ENCODE data around the gene MYPN. TPM values are rescaled to one million over a fixed set of nuclear protein-coding genes. Genes with fewer than 3 reads are reported as not detected.

Gene MYPN
- total and polyA plus RNA-seq, 2 experiments from 2014 or later = not detected

DNA sequence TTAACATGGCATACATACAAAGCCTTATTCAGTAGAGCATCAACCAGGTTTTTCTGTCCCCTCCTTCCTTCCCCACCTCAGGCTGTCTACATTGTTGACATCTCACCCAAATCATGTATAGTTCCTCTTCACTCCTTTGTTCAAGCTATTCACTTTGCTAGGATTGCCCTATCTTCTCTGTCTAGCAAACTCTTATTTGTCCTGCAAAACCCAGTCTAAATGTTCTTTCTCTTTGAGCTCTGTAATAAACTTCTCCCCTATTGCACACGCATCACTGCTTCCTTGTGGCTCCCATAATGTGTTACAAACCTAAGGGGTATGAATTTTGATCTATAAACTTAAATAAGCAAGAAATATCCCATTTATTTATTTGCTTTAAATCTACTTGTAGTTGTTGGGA, 36.8 kb downstream of the MYPN start:
- H4K20me1 ChIP-seq (replicated peaks; ENCODE audit: insufficient read depth) = no peaks in the 10 kb centered on the region
- H3K4me1 ChIP-seq (ENCODE audit: insufficient read depth) = no peaks in the 10 kb centered on the region
- TF ChIP-seq POLR2AphosphoS5 (IDR thresholded peaks at IDR 0.05; ENCODE audit: low read depth) (no peak), STAT1 (IDR thresholded peaks at IDR 0.05; ENCODE audit: unreplicated experiment) (no peak)
- no peak overlapping the region for H3K4me3 ChIP-seq
- DNase-seq (ENCODE audit: low spot score) (no peak), ATAC-seq (no peak)
- no peak overlapping the region for H3K27ac ChIP-seq (ENCODE audit: low read depth)
- Mint-ChIP-seq H3K27me3 (ENCODE audit: insufficient read depth, low read depth, poor library complexity) (no peaks in the 10 kb centered on the region), H3K4me3 (no peak overlapping the region), H3K36me3 (ENCODE audit: low read depth) (no peaks in the 10 kb centered on the region), H3K4me1 (no peaks in the 10 kb centered on the region; the same call in 1 of the 3 replicates), H3K27ac (no peak overlapping the region), H3K9me3 (no peaks in the 10 kb centered on the region)
- H3K4me2 ChIP-seq = no peak overlapping the region
- H2AFZ ChIP-seq = peak overlapping the region; percentile 72; the same call in 1 of the 2 replicates
- H3F3A ChIP-seq (replicated peaks; ENCODE audit: low read depth) = no peaks in the 10 kb centered on the region
- H3K9me2 ChIP-seq (ENCODE audit: insufficient read depth) = no peaks in the 10 kb centered on the region
- H3K79me2 ChIP-seq (replicated peaks; ENCODE audit: insufficient read depth) = no peaks in the 10 kb centered on the region
- H3K36me3 ChIP-seq (ENCODE audit: insufficient read depth) = no peaks in the 10 kb centered on the region
- no peaks in the 10 kb centered on the region for H3K27me3 ChIP-seq (ENCODE audit: insufficient read depth)

DNA sequence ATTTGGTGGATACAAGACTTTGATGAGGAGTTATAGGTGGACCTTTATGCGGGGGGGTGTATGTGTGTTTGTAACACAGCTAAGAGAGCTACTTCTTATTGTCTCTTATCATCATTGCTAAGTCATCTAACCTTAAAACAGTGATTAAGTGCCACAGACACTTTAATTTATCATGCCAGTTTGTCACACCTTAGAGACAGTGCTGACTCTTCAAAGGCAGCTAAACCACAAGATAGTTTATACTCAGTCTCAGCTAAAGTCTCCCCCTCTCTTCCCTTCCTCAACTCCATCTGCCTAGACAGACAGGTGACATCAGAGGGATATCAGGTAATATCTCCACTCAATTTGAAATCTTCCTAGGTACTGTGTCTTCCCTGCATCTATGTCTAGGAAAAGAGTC, 42.2 kb downstream of the MYPN start:
- Histone ChIP-seq H3K4me3 (no peak overlapping the region), H3F3A (replicated peaks; ENCODE audit: low read depth) (no peaks in the 10 kb centered on the region), H2AFZ (no peak overlapping the region), H4K20me1 (replicated peaks; ENCODE audit: insufficient read depth) (no peaks in the 10 kb centered on the region), H3K4me2 (no peak overlapping the region), H3K79me2 (replicated peaks; ENCODE audit: insufficient read depth) (no peaks in the 10 kb centered on the region), H3K27ac (ENCODE audit: low read depth) (no peak overlapping the region), H3K36me3 (ENCODE audit: insufficient read depth) (no peaks in the 10 kb centered on the region), H3K4me1 (ENCODE audit: insufficient read depth) (peaks cover 23% of the 10 kb centered on the region), H3K9me2 (ENCODE audit: insufficient read depth) (no peaks in the 10 kb centered on the region), H3K27me3 (ENCODE audit: insufficient read depth) (no peaks in the 10 kb centered on the region)
- Mint-ChIP-seq H3K27me3 (ENCODE audit: insufficient read depth, low read depth, poor library complexity) (peaks cover 3% of the 10 kb centered on the region), H3K4me1 (peaks cover 40% of the 10 kb centered on the region), H3K27ac (no peak overlapping the region), H3K36me3 (ENCODE audit: low read depth) (no peaks in the 10 kb centered on the region), H3K9me3 (no peaks in the 10 kb centered on the region), H3K4me3 (no peak overlapping the region)
- TF ChIP-seq STAT1 (IDR thresholded peaks at IDR 0.05; ENCODE audit: unreplicated experiment) (no peak), EZH2 (IDR thresholded peaks at IDR 0.05; ENCODE audit: low read depth, unreplicated experiment) (no peak), ZNF114 (CRISPR knock-in tag; IDR thresholded peaks at IDR 0.05) (no peak), NANOG (IDR thresholded peaks at IDR 0.05; ENCODE audit: borderline replicate concordance) (no peak), JUNB (IDR thresholded peaks at IDR 0.05; ENCODE audit: unreplicated experiment) (no peak), EZH2phosphoT487 (IDR thresholded peaks at IDR 0.05; ENCODE audit: unreplicated experiment) (no peak), CREB1 (CRISPR knock-in tag; IDR thresholded peaks at IDR 0.05; ENCODE audit: low read depth) (no peak)
- TF ChIP-seq, protein P1, sequence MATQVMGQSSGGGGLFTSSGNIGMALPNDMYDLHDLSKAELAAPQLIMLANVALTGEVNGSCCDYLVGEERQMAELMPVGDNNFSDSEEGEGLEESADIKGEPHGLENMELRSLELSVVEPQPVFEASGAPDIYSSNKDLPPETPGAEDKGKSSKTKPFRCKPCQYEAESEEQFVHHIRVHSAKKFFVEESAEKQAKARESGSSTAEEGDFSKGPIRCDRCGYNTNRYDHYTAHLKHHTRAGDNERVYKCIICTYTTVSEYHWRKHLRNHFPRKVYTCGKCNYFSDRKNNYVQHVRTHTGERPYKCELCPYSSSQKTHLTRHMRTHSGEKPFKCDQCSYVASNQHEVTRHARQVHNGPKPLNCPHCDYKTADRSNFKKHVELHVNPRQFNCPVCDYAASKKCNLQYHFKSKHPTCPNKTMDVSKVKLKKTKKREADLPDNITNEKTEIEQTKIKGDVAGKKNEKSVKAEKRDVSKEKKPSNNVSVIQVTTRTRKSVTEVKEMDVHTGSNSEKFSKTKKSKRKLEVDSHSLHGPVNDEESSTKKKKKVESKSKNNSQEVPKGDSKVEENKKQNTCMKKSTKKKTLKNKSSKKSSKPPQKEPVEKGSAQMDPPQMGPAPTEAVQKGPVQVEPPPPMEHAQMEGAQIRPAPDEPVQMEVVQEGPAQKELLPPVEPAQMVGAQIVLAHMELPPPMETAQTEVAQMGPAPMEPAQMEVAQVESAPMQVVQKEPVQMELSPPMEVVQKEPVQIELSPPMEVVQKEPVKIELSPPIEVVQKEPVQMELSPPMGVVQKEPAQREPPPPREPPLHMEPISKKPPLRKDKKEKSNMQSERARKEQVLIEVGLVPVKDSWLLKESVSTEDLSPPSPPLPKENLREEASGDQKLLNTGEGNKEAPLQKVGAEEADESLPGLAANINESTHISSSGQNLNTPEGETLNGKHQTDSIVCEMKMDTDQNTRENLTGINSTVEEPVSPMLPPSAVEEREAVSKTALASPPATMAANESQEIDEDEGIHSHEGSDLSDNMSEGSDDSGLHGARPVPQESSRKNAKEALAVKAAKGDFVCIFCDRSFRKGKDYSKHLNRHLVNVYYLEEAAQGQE (IDR thresholded peaks at IDR 0.05; ENCODE audit: unreplicated experiment) = no peak
- TF ChIP-seq, protein P2, sequence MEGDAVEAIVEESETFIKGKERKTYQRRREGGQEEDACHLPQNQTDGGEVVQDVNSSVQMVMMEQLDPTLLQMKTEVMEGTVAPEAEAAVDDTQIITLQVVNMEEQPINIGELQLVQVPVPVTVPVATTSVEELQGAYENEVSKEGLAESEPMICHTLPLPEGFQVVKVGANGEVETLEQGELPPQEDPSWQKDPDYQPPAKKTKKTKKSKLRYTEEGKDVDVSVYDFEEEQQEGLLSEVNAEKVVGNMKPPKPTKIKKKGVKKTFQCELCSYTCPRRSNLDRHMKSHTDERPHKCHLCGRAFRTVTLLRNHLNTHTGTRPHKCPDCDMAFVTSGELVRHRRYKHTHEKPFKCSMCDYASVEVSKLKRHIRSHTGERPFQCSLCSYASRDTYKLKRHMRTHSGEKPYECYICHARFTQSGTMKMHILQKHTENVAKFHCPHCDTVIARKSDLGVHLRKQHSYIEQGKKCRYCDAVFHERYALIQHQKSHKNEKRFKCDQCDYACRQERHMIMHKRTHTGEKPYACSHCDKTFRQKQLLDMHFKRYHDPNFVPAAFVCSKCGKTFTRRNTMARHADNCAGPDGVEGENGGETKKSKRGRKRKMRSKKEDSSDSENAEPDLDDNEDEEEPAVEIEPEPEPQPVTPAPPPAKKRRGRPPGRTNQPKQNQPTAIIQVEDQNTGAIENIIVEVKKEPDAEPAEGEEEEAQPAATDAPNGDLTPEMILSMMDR (conservative IDR thresholded peaks at IDR 0.05; ENCODE audit: low read depth in 2 of 2) = no peak
- DNase-seq (ENCODE audit: low spot score) = no peak
- ATAC-seq = no peak
